NCI-H748 (cell line): ENCODE measurements around the gene CDT1.
A peak's percentile ranks its signal among the peaks of the same experiment; 100 is the strongest.
"Not testable (repeated sequence)": the region's sequence is repeated elsewhere in the genome, so short reads cannot be mapped to it uniquely, and the experiment has no call there.

Experiments used
- DNase-seq: peaks from one replicate; lab custom pipeline; 2025; ENCODE audit not compliant: unreplicated experiment; lab: John Stamatoyannopoulos, UW

CDT1 gene

GRCh38 chr16:88782454-88783390 is 20.9 kb upstream of the CDT1 start:
- DNase-seq = no peak

GRCh38 chr16:88783391-88784073 is 20.1 kb upstream of the CDT1 start:
- DNase-seq = no peak

- DNase-seq = peak; percentile 16
Observed at GRCh38 chr16:88784074-88784855, 19.3 kb upstream of the CDT1 start.

- DNase-seq = no peak
Observed at GRCh38 chr16:88784856-88785105, 18.8 kb upstream of the CDT1 start.

GRCh38 chr16:88785106-88785924 is 18.3 kb upstream of the CDT1 start, which contains the start of gene PIEZO1:
TSS of gene PIEZO1 (minus strand) at chr16:88785220. CDS start at chr16:88784964, 256 bp downstream.
- DNase-seq = peak; percentile 24

- no peak for DNase-seq
Observed at GRCh38 chr16:88787579-88788314, 15.8 kb upstream of the CDT1 start.

- DNase-seq = not testable (repeated sequence)
Observed at GRCh38 chr16:88788749-88789148, 14.8 kb upstream of the CDT1 start.

GRCh38 chr16:88789594-88789993 is 14.0 kb upstream of the CDT1 start:
- DNase-seq = no peak

GRCh38 chr16:88790312-88791211 is 13.0 kb upstream of the CDT1 start:
- peak; percentile 15 for DNase-seq

- no peak for DNase-seq
Observed at GRCh38 chr16:88792078-88792550, 11.5 kb upstream of the CDT1 start.

GRCh38 chr16:88792668-88793250 is 10.8 kb upstream of the CDT1 start:
- DNase-seq = no peak

- DNase-seq = no peak
Observed at GRCh38 chr16:88793251-88793954, 10.2 kb upstream of the CDT1 start.

- no peak for DNase-seq
Observed at GRCh38 chr16:88796278-88796677, 7.3 kb upstream of the CDT1 start.

- DNase-seq = no peak
Observed at GRCh38 chr16:88798073-88798472, 5.5 kb upstream of the CDT1 start.

- no peak for DNase-seq
Observed at GRCh38 chr16:88798772-88799455, 4.7 kb upstream of the CDT1 start.

- DNase-seq = no peak
Observed at GRCh38 chr16:88799569-88800276, 3.9 kb upstream of the CDT1 start.

GRCh38 chr16:88800277-88800592 is 3.4 kb upstream of the CDT1 start:
- DNase-seq = no peak
